Duodenal mucosa (tissue), 2 donors: Measurements from ENCODE around the gene ADH5.

Source experiments
- H3K27ac ChIP-seq: one replicate; pipeline ENCODE4 v1.7.0; 2013; ENCODE audit warnings: low read depth, low read length
- H3K27me3 ChIP-seq, 2 donors: one replicate each; pipeline ENCODE4 v1.7.0; 2013; ENCODE audit warnings: low read length in 2 of 2, control low read depth in 1 of 2; ENCODE audit not compliant: insufficient read depth in 2 of 2, control insufficient read depth in 1 of 2
- H3K36me3 ChIP-seq, 2 donors: one replicate each; pipeline ENCODE4 v1.7.0; 2013; ENCODE audit warnings: low read length in 2 of 2, control low read depth in 1 of 2; ENCODE audit not compliant: insufficient read depth in 2 of 2, control insufficient read depth in 1 of 2
- H3K4me1 ChIP-seq, 2 donors: one replicate each; pipeline ENCODE4 v1.7.0; 2013; ENCODE audit warnings: low read length in 2 of 2, control low read depth in 1 of 2; ENCODE audit not compliant: insufficient read depth in 2 of 2, control insufficient read depth in 1 of 2
- H3K4me3 ChIP-seq, 2 donors: one replicate each; pipeline ENCODE4 v1.7.0; 2013; ENCODE audit warnings: low read length in 2 of 2, low read depth in 1 of 2
- H3K9ac ChIP-seq, 2 donors: one replicate each; pipeline ENCODE4 v1.7.0; 2013; ENCODE audit warnings: low read length in 2 of 2, low read depth in 1 of 2
- H3K9me3 ChIP-seq, 2 donors: one replicate each; pipeline ENCODE4 v1.7.0; 2013; ENCODE audit warnings: low read length in 2 of 2, control low read depth in 1 of 2; ENCODE audit not compliant: control insufficient read depth in 1 of 2

Gene ADH5

DNA sequence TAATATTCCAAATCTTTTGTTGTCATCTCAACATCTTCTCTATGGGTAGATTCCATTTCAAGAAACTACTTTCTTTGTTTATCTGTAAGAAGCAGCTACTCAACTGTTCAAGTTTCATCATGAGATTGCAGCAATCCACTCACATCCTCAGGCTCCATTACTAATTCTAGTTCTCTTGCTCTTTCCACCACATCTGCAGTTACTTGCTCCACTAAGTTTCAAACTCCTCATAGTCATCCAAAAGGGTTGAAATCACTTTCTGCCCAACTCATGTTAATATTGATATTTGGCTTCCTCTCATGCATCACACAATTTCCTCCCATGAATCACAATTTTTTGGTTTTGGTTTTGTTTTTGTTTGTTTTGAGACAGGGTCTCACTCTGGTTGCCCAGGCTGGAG is 35.7 kb downstream of the ADH5 start:
- Histone ChIP-seq H3K4me3 (no peak overlapping the region), H3K9ac (no peak overlapping the region), H3K36me3 (peaks cover 0 to 48% of the 10 kb centered on the region in 2 donors), H3K9me3 (no peaks in the 10 kb centered on the region), H3K4me1 (no peaks in the 10 kb centered on the region), H3K27ac (no peak overlapping the region), H3K27me3 (no peaks in the 10 kb centered on the region)

DNA sequence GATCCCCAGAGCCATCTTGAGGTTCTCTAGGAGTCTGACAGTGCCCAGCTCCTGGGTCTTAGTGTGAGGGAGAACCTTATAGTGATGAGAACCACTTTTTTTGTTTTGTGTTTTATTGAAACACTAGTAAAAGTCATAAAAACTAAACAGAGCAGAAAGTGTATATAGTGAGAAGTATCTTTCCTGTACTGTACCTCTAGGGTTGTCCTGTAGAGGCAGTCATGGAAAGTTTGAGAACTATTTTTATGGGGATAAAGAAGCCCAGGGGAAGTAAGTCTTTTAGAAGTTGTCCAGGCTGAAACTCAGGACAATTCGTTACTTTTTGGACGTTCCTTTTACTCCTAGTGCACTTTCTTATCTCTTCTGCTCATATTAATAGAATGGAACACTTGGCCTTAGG is 40.9 kb downstream of the ADH5 start:
- Histone ChIP-seq H3K9ac (no peak overlapping the region), H3K36me3 (peaks cover 0 to 42% of the 10 kb centered on the region in 2 donors), H3K27me3 (no peaks in the 10 kb centered on the region), H3K4me1 (no peaks in the 10 kb centered on the region), H3K9me3 (no peaks in the 10 kb centered on the region), H3K4me3 (no peak overlapping the region), H3K27ac (no peak overlapping the region)

GRCh38 chr4:99043346-99043745 is 45.2 kb downstream of the ADH5 start:
- H3K27ac ChIP-seq = no peak overlapping the region
- H3K27me3 ChIP-seq = no peaks in the 10 kb centered on the region
- H3K36me3 ChIP-seq = peaks cover 0 to 9% of the 10 kb centered on the region in 2 donors
- H3K4me1 ChIP-seq = no peaks in the 10 kb centered on the region
- no peak overlapping the region for H3K4me3 ChIP-seq
- H3K9ac ChIP-seq = no peak overlapping the region
- H3K9me3 ChIP-seq = peaks cover 0 to 2% of the 10 kb centered on the region in 2 donors

GRCh38 chr4:99038213-99038612 is 50.4 kb downstream of the ADH5 start:
- H3K27ac ChIP-seq = no peak overlapping the region
- no peak overlapping the region for H3K9ac ChIP-seq
- H3K9me3 ChIP-seq = peaks cover 0 to 5% of the 10 kb centered on the region in 2 donors
- H3K4me3 ChIP-seq = no peak overlapping the region
- peaks cover 0 to 3% of the 10 kb centered on the region in 2 donors for H3K36me3 ChIP-seq
- H3K4me1 ChIP-seq = no peaks in the 10 kb centered on the region
- no peaks in the 10 kb centered on the region for H3K27me3 ChIP-seq

- no peaks in the 10 kb centered on the region for H3K27me3 ChIP-seq
- H3K9me3 ChIP-seq = peaks cover 0 to 5% of the 10 kb centered on the region in 2 donors
- no peak overlapping the region for H3K9ac ChIP-seq
- no peak overlapping the region for H3K4me3 ChIP-seq
- H3K36me3 ChIP-seq = peaks cover 0 to 3% of the 10 kb centered on the region in 2 donors
- no peak overlapping the region for H3K27ac ChIP-seq
- H3K4me1 ChIP-seq = no peaks in the 10 kb centered on the region
These were observed 54.6 kb downstream of the ADH5 start for GRCh38 chr4:99033956-99034355.

DNA sequence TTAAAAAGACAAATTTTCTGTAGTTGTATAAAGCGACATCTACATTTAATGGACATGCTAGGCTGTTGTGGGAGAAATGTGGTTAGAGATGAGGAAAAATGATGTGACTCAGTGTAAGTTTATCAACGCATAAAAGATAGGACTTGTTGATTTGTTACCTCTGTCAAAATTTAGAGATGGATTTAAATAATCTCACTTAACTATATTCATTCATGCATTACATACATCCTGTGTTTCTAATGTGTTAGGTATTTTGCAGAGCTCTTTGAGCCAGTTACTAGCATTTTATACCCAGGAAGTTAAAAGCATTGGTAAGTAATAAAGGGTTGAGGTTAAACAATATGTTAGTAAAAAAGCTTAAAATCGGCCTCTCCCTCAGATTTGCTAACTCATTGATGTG is 58.7 kb downstream of the ADH5 start:
- Histone ChIP-seq H3K27ac (no peak overlapping the region), H3K9me3 (no peaks in the 10 kb centered on the region), H3K4me1 (peaks cover 5 to 18% of the 10 kb centered on the region in 2 donors), H3K27me3 (no peaks in the 10 kb centered on the region), H3K36me3 (no peaks in the 10 kb centered on the region), H3K9ac (no peak overlapping the region), H3K4me3 (no peak overlapping the region)

DNA sequence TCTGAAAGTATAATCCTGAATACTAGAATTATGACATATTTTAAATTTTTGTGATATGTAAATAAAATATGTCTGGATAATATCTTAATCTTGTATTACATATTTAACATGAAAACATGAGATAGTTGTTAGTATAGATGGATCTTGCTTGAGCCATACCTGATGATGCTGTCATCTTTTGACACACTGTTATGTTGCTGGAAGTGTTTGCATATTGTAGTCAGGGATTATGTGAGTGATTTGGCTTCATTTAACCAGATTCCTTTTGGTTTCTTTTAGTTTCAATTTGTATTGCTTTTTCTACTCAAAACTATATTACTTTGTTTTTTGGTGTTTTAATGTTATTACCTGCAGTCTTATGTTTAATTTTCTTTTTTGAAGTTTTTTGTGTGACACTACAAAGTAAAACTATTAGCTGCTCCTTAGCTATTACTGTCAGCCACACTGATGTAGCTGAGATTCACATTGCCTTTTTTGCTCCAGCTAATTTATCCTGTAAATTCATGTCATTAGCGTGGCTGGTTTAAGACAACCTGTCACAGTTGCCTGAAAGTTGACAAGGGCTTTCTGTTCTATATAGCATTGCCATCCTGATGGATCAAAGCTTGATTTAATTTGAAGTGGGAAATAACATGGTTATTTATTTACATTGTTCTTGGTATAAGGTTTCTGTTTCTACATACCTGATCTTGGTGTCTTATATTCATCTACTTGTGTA is 59.4 kb downstream of the ADH5 start:
- H3K4me3 ChIP-seq = no peak overlapping the region
- H3K36me3 ChIP-seq = no peaks in the 10 kb centered on the region
- H3K27me3 ChIP-seq = no peaks in the 10 kb centered on the region
- no peaks in the 10 kb centered on the region for H3K9me3 ChIP-seq
- no peak overlapping the region for H3K9ac ChIP-seq
- H3K27ac ChIP-seq = no peak overlapping the region
- H3K4me1 ChIP-seq = peaks cover 11 to 24% of the 10 kb centered on the region in 2 donors

GRCh38 chr4:99028187-99028586 is 60.4 kb downstream of the ADH5 start:
- H3K4me1 ChIP-seq = peaks cover 14 to 32% of the 10 kb centered on the region in 2 donors
- no peaks in the 10 kb centered on the region for H3K9me3 ChIP-seq
- no peak overlapping the region for H3K9ac ChIP-seq
- no peaks in the 10 kb centered on the region for H3K36me3 ChIP-seq
- H3K27me3 ChIP-seq = no peaks in the 10 kb centered on the region
- no peak overlapping the region for H3K4me3 ChIP-seq
- no peak overlapping the region for H3K27ac ChIP-seq

DNA sequence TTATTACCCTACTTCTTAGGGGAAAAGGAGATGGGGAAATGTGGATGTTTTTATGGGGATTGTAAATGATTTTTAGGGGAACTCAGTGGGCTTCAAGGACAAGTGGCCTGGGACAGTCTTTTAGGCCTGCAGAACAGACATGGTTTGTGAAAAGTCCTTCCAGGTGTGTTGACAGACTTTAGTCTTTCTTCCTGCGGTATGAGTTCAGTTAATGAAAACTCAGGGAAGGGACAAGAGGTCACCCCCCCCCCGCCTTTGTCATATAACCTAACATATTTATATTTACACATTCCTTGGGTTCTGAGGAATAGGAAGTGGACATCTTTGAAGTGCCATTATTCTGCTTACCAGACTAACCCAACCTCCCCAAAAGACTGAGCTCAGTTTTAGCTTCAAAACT is 61.3 kb downstream of the ADH5 start:
- Histone ChIP-seq H3K4me1 (peaks cover 14 to 32% of the 10 kb centered on the region in 2 donors), H3K9me3 (no peaks in the 10 kb centered on the region), H3K9ac (no peak overlapping the region), H3K4me3 (no peak overlapping the region), H3K36me3 (no peaks in the 10 kb centered on the region), H3K27ac (no peak overlapping the region), H3K27me3 (no peaks in the 10 kb centered on the region)

DNA sequence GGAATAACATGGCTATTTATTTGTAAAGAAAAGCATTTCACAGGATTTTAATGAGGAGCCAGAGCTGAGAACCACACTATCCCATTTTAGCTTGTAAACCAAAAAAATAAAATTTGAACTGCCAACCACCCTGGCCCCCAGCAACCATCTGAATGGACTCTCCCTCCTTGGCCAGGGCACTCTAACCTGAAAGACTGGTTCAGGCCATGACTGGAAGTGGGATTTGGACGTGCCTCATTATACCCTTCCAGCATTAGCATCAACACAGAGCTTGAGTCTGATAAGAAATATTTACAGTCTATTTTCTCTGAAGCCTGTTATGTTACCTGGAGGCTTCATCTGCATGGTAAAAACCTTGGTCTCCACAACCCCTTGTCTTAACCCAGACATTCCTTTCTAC is 63.1 kb downstream of the ADH5 start:
- H3K27ac ChIP-seq = no peak overlapping the region
- peaks cover 0 to 4% of the 10 kb centered on the region in 2 donors for H3K36me3 ChIP-seq
- no peaks in the 10 kb centered on the region for H3K27me3 ChIP-seq
- peaks cover 6 to 15% of the 10 kb centered on the region in 2 donors for H3K9me3 ChIP-seq
- H3K4me3 ChIP-seq = no peak overlapping the region
- H3K9ac ChIP-seq = no peak overlapping the region
- peaks cover 14 to 32% of the 10 kb centered on the region in 2 donors for H3K4me1 ChIP-seq
